Measurements from ENCODE around the gene PPP1CA. TPM values are rescaled to one million over a fixed set of nuclear protein-coding genes. Genes with fewer than 3 reads are reported as not detected.

Gene PPP1CA
- total and polyA plus RNA-seq, 7 donors, result 59.5 to 357 (median 87.0) TPM

- Histone ChIP-seq H3K4me1 (peaks cover 0 to 43% (median 32%) of the 10 kb centered on the region in 4 donors), H3K27me3 (peaks cover 17 to 45% (median 20%) of the 10 kb centered on the region in 3 donors), H3K9me3 (no peaks in the 10 kb centered on the region), H3K4me3 (peak within 1 kb of the TSS; percentile 9 to 41 (median 38)), H3K27ac (peak within 1 kb of the TSS in 3 of 4 donors; percentile 15 to 51 (median 23)), H3K36me3 (no peaks in the 10 kb centered on the region)
- no peak for DNase-seq
- TF ChIP-seq POLR2AphosphoS5 (IDR thresholded peaks at IDR 0.05) (no peak), EP300 (IDR thresholded peaks at IDR 0.05) (no peak), CTCF (IDR thresholded peaks at IDR 0.05) (no peak), POLR2A (IDR thresholded peaks at IDR 0.05) (no peak)
- intact Hi-C loops (cut with DNase I), result no loop called here
- 4 to 8% methylated on average over 67 of the region's 67 CpGs for WGBS, 2 donors
Observed at GRCh38 chr11:67415501-67416304, 14.0 kb upstream of the PPP1CA start, which contains the start of gene CARNS1. Gene CARNS1, plus strand, starts transcription at chr11:67415678. Its CDS starts 522 bp downstream, at chr11:67416200.

DNA sequence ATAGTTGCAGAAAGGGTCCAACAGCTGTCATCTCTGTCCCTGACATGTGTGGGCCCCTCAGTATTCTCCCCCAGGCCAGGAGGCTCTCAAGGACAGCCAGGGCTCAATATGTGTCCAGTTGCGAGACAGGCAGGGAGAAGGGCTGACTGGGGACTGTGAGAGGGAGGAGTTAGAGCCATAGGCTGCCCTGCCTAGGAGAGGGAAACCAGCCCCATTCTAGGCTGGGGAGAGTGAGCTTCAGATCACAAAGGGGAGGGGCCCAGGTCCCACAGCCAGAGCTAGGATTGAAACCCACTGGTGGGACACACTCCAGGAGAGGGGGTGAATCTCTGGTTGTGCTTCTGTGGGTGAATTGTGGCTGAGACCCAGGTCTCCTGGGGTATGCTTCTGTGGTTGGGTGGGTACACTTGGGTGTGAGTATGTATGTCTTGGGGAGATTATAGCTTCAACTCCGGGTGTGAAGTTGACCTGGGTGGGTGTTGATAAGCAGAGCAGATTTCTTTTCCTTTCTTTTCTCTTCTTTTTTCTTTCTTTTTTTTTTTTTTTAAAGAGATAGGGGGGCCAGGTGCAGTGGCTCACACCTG, 11.7 kb upstream of the PPP1CA start:
- Histone ChIP-seq H3K9me3 (no peaks in the 10 kb centered on the region), H3K27me3 (peaks cover 37 to 69% (median 42%) of the 10 kb centered on the region in 3 donors), H3K4me1 (peaks cover 0 to 24% (median 18%) of the 10 kb centered on the region in 4 donors), H3K27ac (no peak overlapping the region), H3K4me3 (no peak overlapping the region), H3K36me3 (no peaks in the 10 kb centered on the region)
- 53 to 60% methylated on average over 2 of the region's 2 CpGs for WGBS, 2 donors
- no peak for DNase-seq
- intact Hi-C loops (cut with DNase I), result no loop called here
- no peak for TF ChIP-seq CTCF (IDR thresholded peaks at IDR 0.05)
- no peak for TF ChIP-seq POLR2AphosphoS5 (IDR thresholded peaks at IDR 0.05)
- TF ChIP-seq EP300 (IDR thresholded peaks at IDR 0.05), result no peak
- no peak for TF ChIP-seq POLR2A (IDR thresholded peaks at IDR 0.05)

GRCh38 chr11:67412495-67413179, 11.0 kb upstream of the PPP1CA start:
- Histone ChIP-seq H3K9me3 (no peaks in the 10 kb centered on the region), H3K4me3 (no peak overlapping the region), H3K27ac (no peak overlapping the region), H3K27me3 (peaks cover 37 to 76% (median 46%) of the 10 kb centered on the region in 3 donors), H3K4me1 (peaks cover 0 to 24% (median 18%) of the 10 kb centered on the region in 4 donors), H3K36me3 (no peaks in the 10 kb centered on the region)
- no peak for TF ChIP-seq POLR2AphosphoS5 (IDR thresholded peaks at IDR 0.05)
- TF ChIP-seq CTCF (IDR thresholded peaks at IDR 0.05), result no peak
- TF ChIP-seq EP300 (IDR thresholded peaks at IDR 0.05), result no peak
- no peak for TF ChIP-seq POLR2A (IDR thresholded peaks at IDR 0.05)
- intact Hi-C loops (cut with DNase I), result no loop called here
- 59 to 67% methylated on average over 9 of the region's 9 CpGs for WGBS, 2 donors
- no peak for DNase-seq

DNA sequence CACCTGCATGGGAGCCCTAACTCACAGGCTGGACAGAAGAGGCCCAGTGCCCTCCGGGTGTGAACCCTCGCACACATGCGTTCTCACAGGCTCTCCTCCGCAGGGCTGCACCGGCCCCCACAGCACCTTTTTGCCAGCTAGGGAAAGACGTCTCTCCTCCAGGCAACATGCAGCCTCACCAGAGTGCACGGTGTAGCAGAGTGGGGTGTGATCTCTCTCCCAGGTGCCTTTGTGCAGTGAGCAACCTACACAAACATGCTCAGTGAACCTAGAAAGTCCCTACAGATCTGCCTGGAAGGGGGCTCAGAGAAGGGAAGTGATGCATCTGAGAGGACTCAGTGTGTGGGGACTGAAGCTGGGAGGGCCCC, 10.1 kb upstream of the PPP1CA start:
- Histone ChIP-seq H3K4me1 (peaks cover 0 to 20% (median 16%) of the 10 kb centered on the region in 4 donors), H3K9me3 (no peaks in the 10 kb centered on the region), H3K36me3 (no peaks in the 10 kb centered on the region), H3K27me3 (peaks cover 37 to 85% (median 46%) of the 10 kb centered on the region in 3 donors), H3K4me3 (no peak overlapping the region), H3K27ac (no peak overlapping the region)
- intact Hi-C loops (cut with DNase I), result no loop called here
- no peak for DNase-seq
- TF ChIP-seq CTCF (IDR thresholded peaks at IDR 0.05) (no peak), EP300 (IDR thresholded peaks at IDR 0.05) (no peak), POLR2AphosphoS5 (IDR thresholded peaks at IDR 0.05) (no peak), POLR2A (IDR thresholded peaks at IDR 0.05) (no peak)
- 60 to 64% methylated on average over 7 of the region's 7 CpGs for WGBS, 2 donors

Data from sigmoid colon (tissue), 7 donors.